Stimulated activated CD4-positive, alpha-beta T cell treated with anti-CD3 and anti-CD28 coated beads, Interleukin-1b, Interleukin-23, amount 100 ng/mL, for 1 hour (primary cell): ENCODE measurements around the gene MEAK7.

Experiments used
- DNase-seq, 2 donors: peaks; one replicate each; pipeline ENCODE4 v3.0.0-alpha.2; 2020; ENCODE audit warnings: low read depth in 2 of 2

Gene MEAK7

DNA sequence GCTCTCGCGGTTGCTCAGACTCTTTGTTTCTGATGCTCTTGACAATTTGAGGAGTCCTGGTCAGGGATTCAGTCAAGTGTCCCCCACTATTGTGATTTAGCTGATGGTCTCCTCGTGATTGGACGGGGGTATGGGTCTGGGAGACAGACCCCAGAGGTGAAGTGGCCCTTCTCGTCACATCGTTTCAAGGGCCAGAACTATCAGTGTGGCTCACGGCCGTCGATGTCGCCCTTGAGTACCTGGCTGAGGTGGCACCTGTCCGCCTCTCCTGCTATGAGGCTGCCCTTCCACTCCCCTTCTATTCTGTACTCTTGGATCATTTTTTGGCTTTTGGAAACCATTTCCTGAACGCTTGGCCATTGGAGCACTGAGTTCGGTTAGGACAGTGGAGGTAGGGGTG, 7.4 kb upstream of the MEAK7 start:
- no peak for DNase-seq

GRCh38 chr16:84511180-84511800, 6.8 kb upstream of the MEAK7 start:
- DNase-seq: peak; percentile 65 to 74

- DNase-seq: no peak
These were observed 4.8 kb upstream of the MEAK7 start for GRCh38 chr16:84509032-84509950.

DNA sequence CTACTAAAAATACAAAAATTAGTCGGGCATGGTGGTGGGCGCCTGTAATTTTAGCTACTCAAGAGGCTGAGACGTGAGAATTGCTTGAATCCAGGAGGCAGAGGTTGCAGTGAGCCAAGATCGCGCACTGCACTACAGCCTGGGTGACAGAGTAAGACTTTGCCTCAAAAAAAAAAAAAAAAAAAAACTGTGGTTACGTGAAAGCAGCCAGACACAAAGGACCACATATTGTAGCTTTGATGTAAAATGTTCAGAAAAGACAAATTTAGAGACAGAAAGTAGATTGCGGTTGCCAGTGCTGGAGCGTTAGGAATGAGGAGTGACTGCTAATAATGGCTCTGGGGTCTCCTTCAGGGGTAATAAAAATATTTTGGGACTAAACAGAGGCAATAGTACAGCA, 4.0 kb upstream of the MEAK7 start:
- no peak for DNase-seq

DNA sequence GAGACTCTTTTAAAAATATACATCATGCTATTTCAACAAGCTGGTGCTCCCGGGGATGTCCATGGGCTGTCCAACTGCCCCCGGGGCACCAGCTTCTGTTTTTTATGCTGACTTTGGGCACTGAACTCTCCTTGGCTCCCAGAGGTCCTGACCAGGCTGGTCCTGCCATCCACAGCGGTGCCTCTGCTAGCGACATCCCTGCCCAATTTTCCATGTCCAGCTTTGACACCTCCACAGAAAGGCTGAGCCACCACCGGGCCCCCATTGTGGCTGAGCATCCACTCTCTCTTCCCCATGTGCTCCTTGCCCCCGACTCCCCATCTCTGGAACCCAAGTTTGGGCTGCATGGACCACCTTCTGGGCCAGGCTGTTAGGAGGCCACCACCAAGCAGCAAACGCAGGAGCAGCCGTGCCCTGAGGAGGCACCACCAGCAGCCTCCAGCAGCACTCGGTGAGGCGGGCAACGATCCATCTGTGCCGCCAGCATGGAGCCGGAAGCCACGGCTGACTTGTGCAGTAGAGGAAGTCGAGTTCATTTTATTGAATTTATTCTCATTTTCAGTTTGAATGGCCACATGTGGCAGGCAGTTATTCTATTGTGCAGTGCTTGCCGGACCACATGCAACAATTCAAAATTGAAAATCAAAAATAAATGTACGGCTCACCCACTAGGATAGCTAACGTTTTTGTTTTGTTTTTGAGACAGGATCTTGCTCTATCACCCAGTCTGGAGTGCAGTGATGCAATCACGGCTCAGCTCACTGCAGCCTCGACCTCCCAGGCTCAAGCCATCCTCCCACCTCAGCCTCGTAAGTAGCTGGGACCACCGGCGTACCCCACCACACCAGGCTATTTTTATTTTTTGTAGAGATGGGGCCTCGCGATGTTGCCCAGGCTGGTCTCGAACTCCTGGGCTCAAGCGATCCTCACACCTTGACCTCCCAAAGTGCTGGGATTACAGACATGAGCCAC, 2.8 kb upstream of the MEAK7 start:
- DNase-seq: no peak

GRCh38 chr16:84505249-84506187, 1.1 kb upstream of the MEAK7 start:
- DNase-seq: no peak

DNA sequence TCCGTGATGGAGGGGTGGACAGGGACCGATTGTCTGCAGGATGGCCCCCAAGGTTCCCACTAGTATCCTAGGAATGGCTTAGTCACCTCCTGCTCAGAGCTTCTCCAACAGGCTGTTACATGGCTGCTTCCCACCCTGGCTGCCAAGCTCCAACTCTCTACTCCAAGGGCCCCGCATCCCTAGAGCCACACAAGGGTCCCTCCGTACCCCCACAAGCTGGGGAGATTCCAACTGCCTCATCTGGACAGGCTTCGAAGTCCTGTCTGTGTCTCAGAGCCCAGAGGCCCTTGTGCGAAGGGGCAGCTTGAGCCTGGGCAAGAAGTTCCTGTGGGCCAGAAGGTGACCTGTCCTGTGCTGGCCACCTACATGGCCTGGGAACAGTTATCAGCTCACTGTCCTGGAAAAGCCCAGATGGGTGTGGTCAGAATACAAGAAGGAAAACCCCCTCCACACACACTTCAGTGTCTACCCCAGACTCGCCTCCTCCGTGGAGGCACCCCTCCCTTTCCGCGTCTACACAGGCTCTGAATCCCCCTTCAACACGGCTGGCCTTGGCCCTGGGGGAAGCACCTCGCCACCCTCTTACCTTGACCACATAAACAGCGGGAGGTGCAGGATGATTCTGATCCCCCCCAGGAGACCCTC, 586 bp downstream of the MEAK7 start:
- no peak for DNase-seq

DNA sequence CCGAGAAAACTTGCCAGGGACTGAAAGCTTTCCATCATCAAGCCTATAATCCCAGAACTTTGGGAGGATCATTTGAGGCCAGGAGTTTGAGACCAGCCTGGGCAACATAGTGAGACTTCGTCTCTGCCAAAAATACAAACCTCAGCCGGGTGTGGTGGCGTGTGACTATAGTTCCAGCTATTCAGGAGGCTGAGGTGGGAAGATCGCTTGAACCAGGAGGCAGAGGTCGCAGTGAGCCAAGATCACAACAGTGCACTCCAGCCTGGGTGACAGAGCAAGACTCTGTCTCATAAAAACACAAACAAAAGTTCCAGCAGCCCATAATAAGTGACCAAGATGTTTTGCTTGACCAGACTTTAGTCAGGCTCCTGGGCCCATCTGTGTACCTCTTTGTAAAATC, 1.9 kb downstream of the MEAK7 start:
- DNase-seq: no peak

GRCh38 chr16:84502075-84502474, 2.4 kb downstream of the MEAK7 start:
- DNase-seq: no peak

GRCh38 chr16:84501077-84501735, 3.3 kb downstream of the MEAK7 start:
- DNase-seq: no peak

DNA sequence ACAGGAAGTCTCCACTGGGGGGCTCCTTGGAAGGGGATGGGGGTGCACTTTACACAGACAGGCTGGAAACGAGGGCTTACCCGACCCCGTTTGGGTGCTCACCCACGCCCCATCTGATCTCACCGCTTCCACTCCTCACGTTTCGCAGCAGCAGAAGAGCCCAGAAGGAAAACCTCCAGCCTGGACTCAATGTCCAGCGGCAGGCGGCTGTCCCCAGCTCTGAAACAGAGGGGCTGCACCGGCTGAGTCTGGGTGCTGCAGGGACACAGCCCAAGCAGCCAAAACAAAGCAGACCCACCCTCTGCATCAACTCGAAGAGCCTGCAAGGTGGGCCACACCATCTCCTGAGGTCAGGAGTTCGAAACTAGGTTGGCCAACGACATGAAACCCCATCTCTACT, 3.9 kb downstream of the MEAK7 start:
- DNase-seq: no peak

DNA sequence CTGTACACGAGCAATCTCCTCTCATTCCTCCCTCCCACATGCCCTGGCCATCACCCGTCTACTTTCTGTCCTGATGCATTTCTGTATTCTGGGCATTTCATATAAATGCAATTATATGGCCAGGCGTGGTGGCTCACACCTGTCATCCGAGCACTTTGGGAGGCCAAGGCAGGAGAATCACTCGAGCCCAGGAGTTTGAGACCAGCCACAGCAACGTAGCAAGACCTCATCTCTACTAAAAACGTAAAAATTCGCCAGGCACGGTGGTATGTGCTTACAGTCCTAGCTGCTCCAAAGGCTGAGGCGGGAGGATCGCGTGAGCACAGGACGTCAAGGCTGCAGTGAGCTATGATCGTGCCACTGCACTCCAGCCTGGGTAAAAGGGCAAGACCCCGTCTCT, 4.8 kb downstream of the MEAK7 start:
- DNase-seq: no peak

GRCh38 chr16:84498859-84499620, 5.4 kb downstream of the MEAK7 start:
- no peak for DNase-seq

GRCh38 chr16:84498223-84498610, 6.2 kb downstream of the MEAK7 start:
- DNase-seq: no peak

DNA sequence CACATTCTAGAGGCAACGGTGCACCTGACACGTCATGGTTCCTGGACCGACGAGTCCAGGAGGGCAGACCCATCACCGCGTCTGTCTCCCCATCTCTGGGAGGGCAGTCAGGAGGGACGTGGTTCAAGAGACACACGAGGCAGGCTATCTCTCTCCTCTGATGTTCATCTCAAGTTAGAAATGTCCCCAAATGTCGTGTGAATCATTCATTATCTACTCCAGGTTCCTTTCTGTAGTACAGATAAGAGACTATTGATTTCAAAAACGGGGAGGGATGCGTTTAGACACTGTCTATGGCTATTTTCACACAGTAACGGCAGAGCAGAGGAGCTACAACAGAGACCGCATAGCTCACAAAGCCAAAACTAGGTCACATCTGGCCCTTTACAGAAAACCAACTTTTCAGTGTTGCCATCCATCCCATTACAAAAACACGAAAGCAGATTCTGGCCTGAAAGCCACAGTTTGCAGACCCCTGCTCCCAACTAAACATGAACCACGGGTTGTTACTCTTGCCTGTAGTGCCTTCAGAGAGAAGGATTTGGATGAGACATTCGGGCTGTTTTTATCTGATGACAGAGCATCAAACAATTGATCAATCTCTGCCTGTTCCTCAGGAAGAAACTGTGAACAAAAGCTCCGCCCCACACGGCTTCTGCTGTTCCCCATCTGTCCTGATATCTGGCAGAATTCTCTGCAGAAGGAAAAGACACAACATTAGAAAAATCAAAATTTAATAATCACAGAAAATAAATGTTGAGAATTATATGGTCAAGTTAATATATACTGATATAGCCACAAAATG, 6.8 kb downstream of the MEAK7 start:
- no peak for DNase-seq

DNA sequence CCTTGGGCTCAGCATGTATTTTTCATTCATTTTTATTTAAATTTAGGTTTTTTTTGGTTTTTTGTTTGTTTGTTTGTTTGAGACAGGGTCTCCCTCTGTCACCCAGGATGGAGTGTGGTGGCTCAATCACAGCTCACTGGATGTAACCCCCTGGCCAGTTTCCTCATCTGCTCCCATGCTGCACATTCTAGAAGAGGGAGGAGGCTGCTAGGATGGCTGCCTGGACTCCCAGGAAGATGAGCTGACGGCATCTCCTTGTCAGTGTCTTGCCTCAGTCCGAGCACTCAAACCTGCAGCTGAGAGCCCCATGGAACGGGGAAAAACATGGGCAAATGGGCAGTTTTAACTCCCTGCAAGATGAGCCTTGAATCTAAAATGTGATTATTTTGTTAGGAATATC, 7.5 kb downstream of the MEAK7 start:
- no peak for DNase-seq

DNA sequence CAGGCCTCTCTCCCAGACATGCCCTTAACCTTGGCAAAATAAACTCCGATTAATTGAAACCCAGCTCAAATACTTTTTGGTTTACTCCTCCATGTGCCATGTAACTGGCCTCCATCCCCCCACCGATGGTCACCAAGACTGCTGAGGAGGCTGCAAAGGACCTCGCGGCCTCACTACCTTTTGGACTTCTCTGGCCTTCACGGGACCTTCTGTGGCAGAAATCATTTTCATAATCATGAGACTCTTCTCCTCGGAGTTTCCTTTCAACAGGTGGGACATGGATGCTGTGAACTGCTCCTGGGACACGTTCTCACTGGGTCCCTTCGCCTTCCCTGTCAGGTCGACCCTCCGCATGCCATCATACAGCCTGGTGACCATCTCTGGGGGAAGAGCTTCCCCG, 9.0 kb downstream of the MEAK7 start:
- DNase-seq: no peak

- no peak for DNase-seq
These were observed 15.3 kb downstream of the MEAK7 start for GRCh38 chr16:84489131-84489530.
